H9 (cell line): ENCODE data around the gene SMPD2. TPM values are rescaled to one million over a fixed set of nuclear protein-coding genes. Genes with fewer than 3 reads are reported as not detected.
A peak's percentile ranks its signal among the peaks of the same experiment; 100 is the strongest.

Experiments used
- DNase-seq: peaks from one replicate; pipeline ENCODE4 v3.0.0-alpha.2; 2017
- H2AFZ ChIP-seq: one replicate; pipeline ENCODE4 v1.6.1; 2013; ENCODE audit warnings: mild to moderate bottlenecking, low read length, control low read depth, moderate library complexity
- H2AK5ac ChIP-seq: 2 replicates; pipeline ENCODE4 v1.6.1; 2013; ENCODE audit warnings: low read length, control low read depth, mixed read lengths; ENCODE audit not compliant: insufficient read length
- H2BK120ac ChIP-seq: one replicate; pipeline ENCODE4 v1.6.1; 2013; ENCODE audit warnings: low read depth, mild to moderate bottlenecking, low read length, control low read depth, inconsistent platforms; ENCODE audit not compliant: poor library complexity, severe bottlenecking
- H2BK12ac ChIP-seq: 2 replicates; pipeline ENCODE4 v1.6.1; 2013; ENCODE audit warnings: low read length, control low read depth, mixed read lengths, low read depth; ENCODE audit not compliant: insufficient read length
- H2BK15ac ChIP-seq: 2 replicates; pipeline ENCODE4 v1.6.1; 2013; ENCODE audit warnings: low read depth, low read length, control low read depth
- H2BK20ac ChIP-seq: one replicate; pipeline ENCODE4 v1.6.1; 2013; ENCODE audit warnings: low read depth, mild to moderate bottlenecking, low read length, control low read depth, inconsistent platforms; ENCODE audit not compliant: poor library complexity, severe bottlenecking
- H2BK5ac ChIP-seq: 2 replicates; pipeline ENCODE4 v1.6.1; 2013; ENCODE audit warnings: low read length, control low read depth, mixed read lengths; ENCODE audit not compliant: insufficient read length
- H3K14ac ChIP-seq: 2 replicates; pipeline ENCODE4 v1.6.1; 2013; ENCODE audit warnings: low read length, control low read depth; ENCODE audit not compliant: insufficient read depth
- H3K18ac ChIP-seq: 2 replicates; pipeline ENCODE4 v1.6.1; 2013; ENCODE audit warnings: low read depth, mild to moderate bottlenecking, mixed read lengths, low read length, control low read depth; ENCODE audit not compliant: insufficient read length
- H3K23ac ChIP-seq: 2 replicates; pipeline ENCODE4 v1.6.1; 2013; ENCODE audit warnings: low read length, control low read depth, mixed read lengths, low read depth; ENCODE audit not compliant: insufficient read length
- H3K23me2 ChIP-seq: 2 replicates; pipeline ENCODE4 v1.6.1; 2013; ENCODE audit warnings: low read depth, mild to moderate bottlenecking, mixed read lengths, low read length, control low read depth; ENCODE audit not compliant: insufficient read length, poor library complexity, severe bottlenecking
- H3K27ac ChIP-seq: 2 replicates; pipeline ENCODE4 v1.5.1; 2013; ENCODE audit warnings: low read length, control low read depth, mixed read lengths, low read depth; ENCODE audit not compliant: insufficient read length
- H3K27me3 ChIP-seq: 2 replicates; pipeline ENCODE4 v1.6.1; 2013; ENCODE audit warnings: low read length, control low read depth, inconsistent platforms; ENCODE audit not compliant: insufficient read depth
- H3K4ac ChIP-seq: 2 replicates; pipeline ENCODE4 v1.6.1; 2013; ENCODE audit warnings: low read depth, mild to moderate bottlenecking, control low read depth, inconsistent platforms, low read length, moderate library complexity
- H3K4me1 ChIP-seq: 2 replicates; pipeline ENCODE4 v1.6.1; 2013; ENCODE audit warnings: low read length, control low read depth, inconsistent platforms; ENCODE audit not compliant: insufficient read depth
- H3K4me2 ChIP-seq: 2 replicates; pipeline ENCODE4 v1.6.1; 2013; ENCODE audit warnings: low read length, control low read depth, mixed read lengths; ENCODE audit not compliant: insufficient read length, insufficient read depth
- H3K56ac ChIP-seq: 2 replicates; pipeline ENCODE4 v1.6.1; 2013; ENCODE audit warnings: low read depth, mild to moderate bottlenecking, mixed read lengths, low read length, control low read depth; ENCODE audit not compliant: insufficient read length
- H3K79me1 ChIP-seq: 2 replicates; pipeline ENCODE4 v1.6.1; 2013; ENCODE audit warnings: low read depth, mild to moderate bottlenecking, moderate library complexity, low read length, control low read depth, inconsistent platforms; ENCODE audit not compliant: insufficient read depth, poor library complexity, severe bottlenecking
- H3K79me2 ChIP-seq: 2 replicates; pipeline ENCODE4 v1.6.1; 2013; ENCODE audit warnings: low read length, control low read depth, inconsistent platforms; ENCODE audit not compliant: insufficient read depth
- H3K9ac ChIP-seq: 2 replicates; pipeline ENCODE4 v1.6.1; 2013; ENCODE audit warnings: low read length, control low read depth, mixed read lengths; ENCODE audit not compliant: insufficient read length; ENCODE audit errors: extremely low read depth
- H3K9me3 ChIP-seq: one replicate; pipeline ENCODE4 v1.6.1; 2013; ENCODE audit warnings: low read depth, low read length, inconsistent platforms; ENCODE audit not compliant: control insufficient read depth
- H3T11ph ChIP-seq: one replicate; pipeline ENCODE4 v1.6.1; 2013; ENCODE audit warnings: mild to moderate bottlenecking, low read length, control low read depth, inconsistent platforms
- H4K20me1 ChIP-seq: one replicate; pipeline ENCODE4 v1.6.1; 2013; ENCODE audit not compliant: control insufficient read depth, insufficient read length, insufficient read depth
- H4K5ac ChIP-seq: 2 replicates; pipeline ENCODE4 v1.6.1; 2013; ENCODE audit warnings: low read depth, mild to moderate bottlenecking, mixed read lengths, low read length, control low read depth; ENCODE audit not compliant: insufficient read length
- H4K8ac ChIP-seq: replicated peaks from 2 replicates; pipeline ENCODE4 v1.6.1; 2013; ENCODE audit warnings: low read length, control low read depth, mixed read lengths, low read depth; ENCODE audit not compliant: insufficient read length
- H4K91ac ChIP-seq: 2 replicates; pipeline ENCODE4 v1.6.1; 2013; ENCODE audit warnings: low read depth, mild to moderate bottlenecking, moderate library complexity, mixed read lengths, low read length, control low read depth; ENCODE audit not compliant: insufficient read length
- H3K27ac Mint-ChIP-seq, 3 experiments: 2 replicates in 2 of 3; 3 replicates in 1 of 3; pipeline ENCODE4 v1.8.0; 2020 to 2021; ENCODE audit warnings: mixed read lengths in 3 of 3, mild to moderate bottlenecking in 1 of 3, moderate library complexity in 1 of 3
- H3K27me3 Mint-ChIP-seq: 2 replicates; pipeline ENCODE4 v1.8.0; 2021; ENCODE audit warnings: low read depth, mild to moderate bottlenecking, moderate library complexity, mixed read lengths
- H3K36me3 Mint-ChIP-seq, 3 experiments: 2 replicates in 2 of 3; 3 replicates in 1 of 3; pipeline ENCODE4 v1.8.0; 2020 to 2021; ENCODE audit warnings: low read depth in 3 of 3, mixed read lengths in 3 of 3; ENCODE audit not compliant: insufficient read depth in 1 of 3
- H3K4me1 Mint-ChIP-seq, 2 experiments: 2 replicates each; pipeline ENCODE4 v1.8.0; 2020; ENCODE audit warnings: mixed read lengths in 2 of 2
- H3K4me3 Mint-ChIP-seq, 2 experiments: 2 replicates in 1 of 2; 3 replicates in 1 of 2; pipeline ENCODE4 v1.8.0; 2020 to 2021; ENCODE audit warnings: mild to moderate bottlenecking in 2 of 2, mixed read lengths in 2 of 2, moderate library complexity in 1 of 2
- H3K9me3 Mint-ChIP-seq, 2 experiments: 2 replicates in 1 of 2; 3 replicates in 1 of 2; pipeline ENCODE4 v1.8.0; 2020; ENCODE audit warnings: mild to moderate bottlenecking in 2 of 2, mixed read lengths in 2 of 2, moderate library complexity in 1 of 2
- CTCF ChIP-seq: fragments of 200-600 bp; sonication (generic); conservative IDR thresholded peaks from 3 replicates; pipeline ENCODE4 v1.8.0; 2021; ENCODE audit warnings: antibody characterized with exemption, mild to moderate bottlenecking
- WGBS: extraction: QIAGEN DNeasy Blood & Tissue Kit; methylation state at CpG from one replicate; pipeline ENCODE4 v1.1.7; 2013; ENCODE audit warnings: missing lambda C conversion rate, low lambda C conversion rate, mixed read lengths; ENCODE audit not compliant: insufficient read length; ENCODE audit errors: extremely low coverage; 5-methylcytosine and 5-hydroxymethylcytosine counted together
- total RNA-seq: library from RNA; stranded (reverse); gene quantifications from 2 replicates; pipeline ENCODE4 v1.2.1, GENCODE V29; 2021

The SMPD2 gene
- total RNA-seq, 1 experiment from 2014 or later, result 13.0 TPM

GRCh38 chr6:109456111-109456583 lies 15.6 kb downstream of the SMPD2 start:
- Histone ChIP-seq H3K23ac (no peak overlapping the region), H3K27ac (no peak overlapping the region), H3K27me3 (no peaks in the 10 kb centered on the region), H4K20me1 (no peaks in the 10 kb centered on the region), H4K8ac (no peak overlapping the region), H2AFZ (no peak overlapping the region), H3K23me2 (peaks cover 10% of the 10 kb centered on the region), H3K14ac (peak overlapping the region; percentile 73; the same call in 1 of the 2 replicates), H2BK5ac (no peak overlapping the region), H3K18ac (no peak overlapping the region), H2BK12ac (no peak overlapping the region), H3K9ac (no peak overlapping the region), H3T11ph (no peak overlapping the region), H3K79me2 (no peaks in the 10 kb centered on the region), H2AK5ac (no peak overlapping the region), H3K79me1 (peaks cover 3% of the 10 kb centered on the region), H4K91ac (no peak overlapping the region), H2BK120ac (no peak overlapping the region), H4K5ac (no peak overlapping the region), H3K4ac (no peak overlapping the region), H3K4me2 (peak overlapping the region; percentile 90), H3K56ac (no peak overlapping the region), H2BK15ac (no peak overlapping the region), H2BK20ac (no peak overlapping the region), H3K9me3 (no peaks in the 10 kb centered on the region), H3K4me1 (peaks cover 12% of the 10 kb centered on the region; the same call in 1 of the 2 replicates)
- TF ChIP-seq CTCF, result no peak; the same call in 2 of the 3 replicates
- no peaks in the 10 kb centered on the region for H3K9me3 Mint-ChIP-seq
- peak overlapping the region; percentile 81 to 92 for H3K4me3 Mint-ChIP-seq
- H3K4me1 Mint-ChIP-seq, result peaks cover 44 to 47% of the 10 kb centered on the region in 2 experiments
- H3K36me3 Mint-ChIP-seq, result peaks cover 14 to 29% (median 29%) of the 10 kb centered on the region in 3 experiments; a peak in 6 of 7 replicates
- no peaks in the 10 kb centered on the region for H3K27me3 Mint-ChIP-seq
- no peak overlapping the region for H3K27ac Mint-ChIP-seq
- no peak for DNase-seq
- whole genome bisulfite sequencing, result no CpG with 5 or more reads among the region's 38 CpGs
